ENCODE data around the gene PEX5L. TPM values are rescaled to one million over a fixed set of nuclear protein-coding genes. Genes with fewer than 3 reads are reported as not detected.

The PEX5L gene
- total and polyA plus RNA-seq, 10 of the 15 experiments (the other 5 are each of a cell fraction or from before 2014, with no cell fraction given) = 0.11 to 17.0 (median 0.50) TPM

GRCh38 chr3:179861953-179862352, 174.8 kb downstream of the PEX5L start:
- no TSS peak for BruUV-seq (replicated peaks)
- Histone ChIP-seq H3K4me2 (ENCODE audit: control insufficient read depth, insufficient read depth) (no peak overlapping the region), H3K27me3 (replicated peaks in 1 of 2; ENCODE audit: control insufficient read depth in 2 of 2, insufficient read depth in 2 of 2, low read length in 1 of 2) (no peaks in the 10 kb centered on the region), H3K9ac (ENCODE audit: control insufficient read depth, insufficient read depth, low read length) (no peak overlapping the region), H3K27ac (ENCODE audit: control insufficient read depth, insufficient read depth) (no peak overlapping the region), H2AFZ (ENCODE audit: control insufficient read depth, low read depth, low read length) (no peak overlapping the region), H3K36me3 (ENCODE audit: control insufficient read depth in 2 of 2, insufficient read depth in 2 of 2, low read length in 1 of 2) (no peaks in the 10 kb centered on the region), H3K4me1 (ENCODE audit: control insufficient read depth, insufficient read depth, low read length) (no peaks in the 10 kb centered on the region), H3K4me3 (no peak overlapping the region), H3K79me2 (ENCODE audit: control insufficient read depth, insufficient read depth, low read length) (no peaks in the 10 kb centered on the region), H4K20me1 (ENCODE audit: control insufficient read depth, insufficient read depth) (no peaks in the 10 kb centered on the region), H3K9me3 (replicated peaks; ENCODE audit: control insufficient read depth, insufficient read depth, low read length) (no peaks in the 10 kb centered on the region; the same call in 2 of the 3 replicates)
- SMC1A ChIA-PET (ENCODE audit: uncharacterized antibody, unreplicated experiment) = no interaction called here
- ATAC-seq (no peak), FAIRE-seq (no peak), DNase-seq (ENCODE audit: low read depth, low spot score) (no peak)
- in situ Hi-C loops (cut with MboI) = no loop called here
- WGBS (ENCODE audit: insufficient coverage, insufficient replicate concordance, low lambda C conversion rate, missing lambda C conversion rate) = 48% methylated on average over 4 of the region's 4 CpGs
- RAD21 ChIA-PET (ENCODE audit: unreplicated experiment) = no interaction called here
- intact Hi-C loops (cut with micrococcal nuclease; ENCODE audit: unreplicated experiment) = no loop called here
- TF ChIP-seq E2F4 (IDR thresholded peaks at IDR 0.05; ENCODE audit: low read depth, low read length) (no peak), TCF12 (IDR thresholded peaks at IDR 0.05; ENCODE audit: low read depth, low read length) (no peak), SUPT20H (IDR thresholded peaks at IDR 0.05; ENCODE audit: borderline replicate concordance, control insufficient read depth, low read depth, low read length) (no peak), CUX1 (IDR thresholded peaks at IDR 0.05; ENCODE audit: insufficient replicate concordance, low read depth, low read length) (no peak)
- POLR2A ChIA-PET = no interaction called here
- CTCF ChIA-PET = no interaction called here
